DOHH2 (cell line): ENCODE data around the gene HERC3.

Experiments used
- H3F3A ChIP-seq: fragments of 200-600 bp; sonication (generic), shearing (Covaris generic); 2 replicates; pipeline ENCODE4 v1.6.0; 2016; ENCODE audit warnings: antibody characterized with exemption, mild to moderate bottlenecking; ENCODE audit not compliant: control insufficient read depth, insufficient read depth
- H3K27ac ChIP-seq: fragments of 200-600 bp; sonication (generic); 2 replicates; pipeline ENCODE4 v1.5.1; 2014; ENCODE audit warnings: low read depth, mild to moderate bottlenecking, low read length, moderate library complexity
- H3K27me3 ChIP-seq: fragments of 200-600 bp; sonication (generic); 2 replicates; pipeline ENCODE4 v1.6.1; 2014; ENCODE audit warnings: mild to moderate bottlenecking, low read length, mixed read lengths; ENCODE audit not compliant: control insufficient read depth
- H3K36me3 ChIP-seq: fragments of 200-600 bp; sonication (generic); 2 replicates; pipeline ENCODE4 v1.6.1; 2014; ENCODE audit warnings: mild to moderate bottlenecking, low read length, moderate library complexity, mixed read lengths; ENCODE audit not compliant: control insufficient read depth
- H3K4me1 ChIP-seq: fragments of 200-600 bp; sonication (generic); 2 replicates; pipeline ENCODE4 v1.6.1; 2014; ENCODE audit warnings: mild to moderate bottlenecking, low read length, mixed read lengths; ENCODE audit not compliant: control insufficient read depth
- H3K4me2 ChIP-seq: fragments of 200-600 bp; sonication (generic); 2 replicates; pipeline ENCODE4 v1.6.0; 2014; ENCODE audit warnings: mild to moderate bottlenecking, low read length, moderate library complexity
- H3K4me3 ChIP-seq: fragments of 200-600 bp; sonication (generic); 2 replicates; pipeline ENCODE4 v1.5.1; 2014; ENCODE audit warnings: mild to moderate bottlenecking, low read length, mixed read lengths
- H3K79me2 ChIP-seq: fragments of 200-600 bp; sonication (generic); 2 replicates; pipeline ENCODE4 v1.6.1; 2014; ENCODE audit warnings: mild to moderate bottlenecking, low read length, mixed read lengths; ENCODE audit not compliant: control insufficient read depth
- H3K9me2 ChIP-seq: fragments of 200-600 bp; sonication (generic); replicated peaks from 2 replicates; pipeline ENCODE4 v1.6.1; 2014; ENCODE audit warnings: mild to moderate bottlenecking, low read length, mixed read lengths; ENCODE audit not compliant: control insufficient read depth
- H3K9me3 ChIP-seq: fragments of 200-600 bp; sonication (generic); 2 replicates; pipeline ENCODE4 v1.6.1; 2014; ENCODE audit warnings: antibody characterized with exemption, low read length, mixed read lengths; ENCODE audit not compliant: control insufficient read depth, insufficient read depth
- H4K20me1 ChIP-seq: fragments of 200-600 bp; sonication (generic); 2 replicates; pipeline ENCODE4 v1.6.0; 2014; ENCODE audit warnings: low read depth, mild to moderate bottlenecking, antibody characterized with exemption, low read length, moderate library complexity; ENCODE audit not compliant: control insufficient read depth, insufficient read depth
- CTCF ChIP-seq: fragments of 200-600 bp; sonication (generic); IDR thresholded peaks from one replicate; pipeline ENCODE4 v1.5.1; 2014; ENCODE audit warnings: antibody characterized with exemption, mild to moderate bottlenecking, low read depth, low read length; ENCODE audit not compliant: poor library complexity, severe bottlenecking
- EZH2phosphoT487 ChIP-seq: fragments of 200-600 bp; sonication (generic); IDR thresholded peaks from 2 replicates; pipeline ENCODE4 v1.6.1; 2017; ENCODE audit warnings: borderline replicate concordance, mild to moderate bottlenecking, antibody characterized with exemption, low read length, moderate library complexity, mixed read lengths

Gene HERC3

GRCh38 chr4:88643932-88644331 lies 51.7 kb downstream of the HERC3 start:
- Histone ChIP-seq H3K9me2 (no peaks in the 10 kb centered on the region), H3K4me1 (0 out of 2 replicates have a peak, but pooled peaks cover 2% of the 10 kb centered on the region), H3K27ac (no peak overlapping the region), H3F3A (no peaks in the 10 kb centered on the region), H3K4me2 (no peak overlapping the region), H4K20me1 (no peaks in the 10 kb centered on the region), H3K4me3 (no peak overlapping the region), H3K79me2 (no peaks in the 10 kb centered on the region), H3K36me3 (no peaks in the 10 kb centered on the region), H3K27me3 (no peaks in the 10 kb centered on the region), H3K9me3 (no peaks in the 10 kb centered on the region)
- TF ChIP-seq CTCF: no peak
- TF ChIP-seq EZH2phosphoT487: no peak

- no peaks in the 10 kb centered on the region for H3K36me3 ChIP-seq
- no peaks in the 10 kb centered on the region for H3K27me3 ChIP-seq
- TF ChIP-seq CTCF: no peak
- TF ChIP-seq EZH2phosphoT487: no peak
- H3K9me2 ChIP-seq: no peaks in the 10 kb centered on the region
- no peaks in the 10 kb centered on the region for H3K79me2 ChIP-seq
- H4K20me1 ChIP-seq: no peaks in the 10 kb centered on the region
- H3K4me1 ChIP-seq: 0 out of 2 replicates have a peak, but pooled peaks cover 2% of the 10 kb centered on the region
- no peaks in the 10 kb centered on the region for H3K9me3 ChIP-seq
- no peaks in the 10 kb centered on the region for H3F3A ChIP-seq
- H3K4me2 ChIP-seq: no peak overlapping the region
- no peak overlapping the region for H3K27ac ChIP-seq
- no peak overlapping the region for H3K4me3 ChIP-seq
These were observed 53.7 kb downstream of the HERC3 start for GRCh38 chr4:88645994-88646393.

GRCh38 chr4:88646528-88647280 lies 54.4 kb downstream of the HERC3 start:
- no peaks in the 10 kb centered on the region for H4K20me1 ChIP-seq
- H3F3A ChIP-seq: no peaks in the 10 kb centered on the region
- no peaks in the 10 kb centered on the region for H3K79me2 ChIP-seq
- no peak for TF ChIP-seq EZH2phosphoT487
- no peak for TF ChIP-seq CTCF
- H3K27ac ChIP-seq: no peak overlapping the region
- no peak overlapping the region for H3K4me3 ChIP-seq
- H3K36me3 ChIP-seq: no peaks in the 10 kb centered on the region
- H3K9me2 ChIP-seq: no peaks in the 10 kb centered on the region
- H3K27me3 ChIP-seq: no peaks in the 10 kb centered on the region
- no peak overlapping the region for H3K4me2 ChIP-seq
- no peaks in the 10 kb centered on the region for H3K4me1 ChIP-seq
- H3K9me3 ChIP-seq: no peaks in the 10 kb centered on the region
